Endometrium (tissue), 2 donors: ENCODE measurements around the gene PAK2.
"Not testable (repeated sequence)": the region's sequence is repeated elsewhere in the genome, so short reads cannot be mapped to it uniquely, and the experiment has no call there.

ENCODE experiments used
- FAIRE-seq: peaks from 2 replicates; lab custom pipeline; 2012; peaks lifted over from hg19 to GRCh38; lab: Jason Lieb, UNC
- donor health status: control.
- donor health status: control.

The PAK2 gene

DNA sequence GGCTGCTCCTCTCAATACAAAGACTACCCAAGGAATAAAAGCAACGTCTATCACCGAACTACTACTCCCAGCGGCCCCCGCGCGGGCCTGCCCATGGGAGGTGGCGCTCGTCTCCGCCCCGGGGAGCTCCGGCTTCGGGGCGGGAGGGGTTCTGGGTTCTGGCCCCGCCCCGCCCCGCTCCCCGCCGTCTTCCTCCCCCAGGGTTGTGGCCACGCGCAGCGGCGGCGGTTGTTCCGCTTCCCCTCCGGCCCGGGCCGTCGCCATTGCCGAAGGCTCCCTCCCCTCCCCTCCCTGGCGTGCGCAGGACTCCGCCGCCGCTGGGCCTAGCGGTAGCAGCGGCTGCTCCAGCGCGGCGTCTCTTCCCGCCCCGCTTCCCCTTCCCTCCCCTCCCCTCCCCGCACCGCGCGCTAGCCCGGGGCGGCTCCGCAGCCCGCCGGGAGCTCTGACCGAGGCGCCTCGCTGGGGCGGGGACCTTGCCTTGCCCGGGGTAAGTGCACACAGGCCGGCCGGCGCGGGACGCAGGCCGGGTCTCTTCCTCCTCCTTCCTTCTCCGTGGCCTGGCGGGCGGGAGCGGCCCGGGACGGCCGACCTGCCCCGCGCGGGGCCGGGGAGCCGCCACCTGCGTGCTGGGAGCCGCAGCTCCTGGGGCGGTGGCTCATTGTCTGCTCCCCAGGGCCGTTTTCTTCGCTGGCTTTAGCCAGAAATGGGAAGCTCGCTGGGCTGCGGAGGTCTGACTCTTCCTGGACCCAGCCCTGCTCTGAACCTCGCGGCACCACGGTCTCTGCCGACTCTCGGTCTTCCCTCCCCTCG is at the start of gene PAK2:
TSS of gene PAK2 (plus strand) at position 187 of the 810 bp plus-strand sequence. CDS start 42,790 bp downstream, outside the sequence.
- no peak for FAIRE-seq

DNA sequence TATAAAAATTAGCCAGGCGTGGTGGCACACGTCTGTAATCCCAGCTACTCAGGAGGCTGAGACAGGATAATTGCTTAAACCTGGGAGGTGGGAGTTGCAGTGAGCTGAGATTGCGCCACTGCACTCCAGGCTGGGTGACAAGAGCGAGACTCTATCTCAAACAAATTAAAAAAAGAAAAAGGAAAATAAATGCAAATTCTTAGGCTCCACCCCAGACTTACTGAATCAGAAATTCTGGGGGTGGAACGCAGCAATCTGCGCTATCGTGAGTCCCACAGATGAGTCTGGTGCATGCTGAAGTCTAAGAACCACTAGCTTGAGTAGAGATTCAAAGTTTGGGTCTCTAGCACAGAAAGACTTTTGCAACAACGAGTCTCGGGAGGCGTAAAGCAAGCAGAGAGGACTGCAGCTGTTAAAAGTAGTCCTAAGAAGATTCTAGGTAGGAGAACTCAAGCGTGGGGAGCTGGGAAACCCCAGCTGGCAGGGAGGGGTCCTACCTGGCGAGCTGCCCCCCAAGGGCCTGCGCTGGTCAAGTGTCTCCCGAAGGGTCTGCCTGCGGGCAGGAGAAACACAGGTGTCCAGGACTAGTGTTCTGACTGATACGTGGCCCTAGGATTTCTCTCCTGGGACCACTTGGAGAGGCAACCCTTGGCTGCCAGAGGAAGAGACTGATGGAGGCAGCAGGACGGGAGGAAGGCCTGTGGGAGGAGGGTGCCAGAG is 49.6 kb upstream of the PAK2 start:
- FAIRE-seq, result no peak

DNA sequence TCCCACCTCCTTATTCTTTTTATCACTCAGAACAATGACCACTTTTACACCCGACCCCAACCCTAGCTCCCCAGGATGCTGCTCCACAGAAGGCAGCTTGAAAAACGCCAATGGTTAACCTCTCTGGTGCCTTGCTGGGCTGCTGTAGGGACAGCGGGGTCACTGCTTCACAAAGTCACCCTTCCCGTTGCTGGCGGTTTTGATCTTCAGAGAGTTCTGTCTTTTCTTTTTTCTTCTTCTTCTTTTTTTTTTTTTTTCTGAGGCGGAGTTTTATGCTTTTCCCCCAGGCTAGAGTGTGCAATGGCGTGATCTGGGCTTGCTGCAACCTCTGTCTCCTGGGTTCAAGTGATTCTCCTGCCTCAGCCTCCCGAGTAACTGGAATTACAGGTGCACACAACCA is 48.3 kb upstream of the PAK2 start:
- FAIRE-seq, result no peak

DNA sequence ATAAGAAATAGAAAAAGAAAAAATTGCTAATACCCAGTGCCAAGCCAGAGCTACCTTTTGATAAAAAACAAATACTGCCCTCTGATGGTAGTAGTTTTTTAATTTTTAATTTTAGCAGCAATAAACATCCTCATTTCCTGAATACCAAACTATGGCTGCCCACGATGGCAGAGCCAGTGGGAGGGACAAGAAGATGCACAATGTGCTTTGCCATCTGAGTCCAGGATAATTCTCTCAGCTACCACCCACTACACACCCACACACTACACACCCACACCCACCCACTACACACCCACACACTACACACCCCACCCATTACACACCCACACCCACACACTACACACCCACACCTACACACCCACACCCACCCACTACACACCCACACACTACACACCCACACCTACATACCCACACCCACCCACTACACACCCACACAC is 45.4 kb upstream of the PAK2 start:
- FAIRE-seq, result no peak

DNA sequence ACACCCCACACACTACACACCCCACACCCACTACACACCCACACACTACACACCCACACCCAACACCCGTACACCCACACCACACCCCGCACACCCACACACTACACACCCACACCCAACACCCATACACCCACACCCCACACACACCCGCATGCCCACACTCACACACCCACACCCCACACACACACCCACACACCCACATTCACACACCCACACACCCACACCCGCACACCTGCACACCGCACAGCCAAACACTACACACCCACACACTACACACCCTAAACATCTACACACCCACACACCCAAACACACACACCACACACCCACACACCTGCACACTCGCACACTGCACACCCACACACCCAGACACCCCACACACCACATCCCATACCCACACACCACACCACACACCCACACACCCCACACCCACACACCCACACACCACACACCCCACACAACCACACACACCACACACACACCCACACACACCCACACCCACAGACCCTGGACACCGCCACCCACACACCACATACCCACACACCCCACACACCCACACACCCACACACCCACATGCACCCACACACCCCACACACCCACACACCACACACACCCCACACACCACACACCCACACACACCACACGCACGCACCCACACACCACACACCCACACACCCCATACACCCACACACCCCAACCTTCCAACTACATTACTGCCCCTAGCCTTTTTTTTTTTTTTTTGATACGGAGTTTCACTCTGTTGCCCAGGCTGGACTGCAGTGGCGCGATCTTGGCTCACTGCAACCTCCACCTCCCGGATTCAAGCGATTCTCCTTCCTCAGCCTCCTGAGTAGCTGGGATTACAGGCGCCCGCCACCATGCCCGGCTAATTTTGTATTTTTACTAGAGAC is 44.5 kb upstream of the PAK2 start:
- no peak for FAIRE-seq

DNA sequence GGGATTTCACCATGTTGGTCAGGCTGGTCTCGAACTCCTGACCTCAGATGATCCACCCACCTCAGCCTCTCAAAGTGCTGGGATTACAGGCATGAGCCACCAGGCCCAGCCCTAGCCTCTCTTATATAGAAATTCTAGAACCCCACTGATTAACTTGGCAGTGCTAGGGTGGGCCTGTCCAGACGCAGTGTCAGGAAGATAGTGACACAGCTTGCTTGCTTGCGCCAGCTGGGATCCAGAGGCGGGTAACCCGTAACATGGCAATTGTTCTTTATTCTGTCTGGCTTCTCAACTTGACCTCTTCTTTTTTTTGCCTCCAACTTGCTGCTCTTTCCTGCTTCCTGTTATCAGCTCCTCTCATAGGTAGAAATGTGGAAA is 43.8 kb upstream of the PAK2 start:
- FAIRE-seq, result no peak

DNA sequence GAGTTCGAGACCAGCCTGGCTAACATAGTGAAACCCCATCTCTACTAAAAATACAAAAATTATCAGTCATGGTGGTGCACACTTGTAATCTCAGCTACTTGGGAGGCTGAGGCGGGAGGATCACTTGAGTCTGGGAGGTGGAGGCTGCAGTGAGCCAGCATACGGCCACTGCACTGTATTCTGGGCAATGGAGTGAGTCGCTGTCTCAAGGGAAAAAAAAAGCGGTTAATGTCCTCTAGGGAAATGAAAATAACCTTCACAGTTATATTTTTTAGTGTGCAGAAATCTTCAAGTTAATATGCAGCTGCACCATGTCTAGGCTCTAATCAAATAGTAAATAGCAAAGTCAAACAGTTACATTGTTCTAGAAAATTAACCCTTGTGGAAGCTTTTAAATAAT is 42.4 kb upstream of the PAK2 start:
- FAIRE-seq, result no peak

DNA sequence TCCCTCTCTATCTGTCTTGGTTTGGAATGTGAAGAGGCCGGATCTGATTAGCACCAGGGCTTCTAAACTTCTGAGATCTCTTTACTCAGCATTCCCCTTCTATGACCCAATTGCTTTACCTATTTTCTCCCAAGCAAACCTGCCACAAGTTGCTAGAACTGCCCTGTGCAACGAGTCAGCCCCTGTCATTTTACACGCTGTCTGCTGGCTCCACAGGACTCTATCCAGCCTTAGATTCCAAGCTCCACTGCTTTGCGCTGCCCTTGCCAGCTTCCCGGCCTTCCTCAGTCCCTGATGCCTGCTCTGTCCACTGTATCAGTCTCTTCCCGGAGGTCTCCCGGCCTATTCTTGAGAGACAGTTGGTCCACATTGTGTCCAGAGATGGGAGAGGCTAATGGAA is 39.9 kb upstream of the PAK2 start:
- FAIRE-seq, result no peak

DNA sequence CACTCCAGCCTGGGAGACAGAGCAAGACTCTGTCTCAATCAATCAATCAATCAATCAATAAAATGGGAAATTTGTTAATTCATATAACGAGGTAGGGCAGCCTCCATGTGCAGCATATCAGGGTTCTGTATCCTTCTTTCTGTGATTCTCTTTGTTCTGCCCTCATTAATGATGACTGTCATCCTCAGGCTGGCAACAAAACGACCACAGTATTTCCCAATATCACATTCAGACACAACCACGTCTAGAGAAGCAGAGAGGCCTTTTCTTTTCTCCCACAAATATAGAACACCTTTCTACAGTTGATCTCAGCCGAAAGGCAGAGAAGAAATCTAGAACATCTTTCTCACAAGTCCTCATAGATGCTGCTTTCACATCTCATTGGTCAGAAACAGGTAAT is 38.9 kb upstream of the PAK2 start:
- FAIRE-seq, result no peak

DNA sequence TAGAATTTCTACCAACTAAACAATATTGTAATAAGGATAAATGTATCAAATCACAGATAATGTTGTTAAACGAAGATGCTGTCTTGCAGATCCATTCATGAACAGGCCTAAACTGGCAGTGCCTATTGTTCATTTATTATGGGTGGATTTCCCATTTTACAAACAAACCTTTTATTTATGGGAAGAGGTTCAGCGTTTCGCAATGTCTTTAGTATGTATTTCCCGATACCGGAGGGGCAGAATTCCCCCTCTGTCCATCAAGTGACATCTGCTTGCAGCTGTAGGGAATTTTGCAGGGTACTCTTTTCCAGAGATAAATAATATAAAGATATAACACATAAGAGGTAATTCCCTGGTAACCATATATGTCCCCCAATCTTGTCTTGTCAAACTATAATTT is 33.3 kb upstream of the PAK2 start:
- no peak for FAIRE-seq

DNA sequence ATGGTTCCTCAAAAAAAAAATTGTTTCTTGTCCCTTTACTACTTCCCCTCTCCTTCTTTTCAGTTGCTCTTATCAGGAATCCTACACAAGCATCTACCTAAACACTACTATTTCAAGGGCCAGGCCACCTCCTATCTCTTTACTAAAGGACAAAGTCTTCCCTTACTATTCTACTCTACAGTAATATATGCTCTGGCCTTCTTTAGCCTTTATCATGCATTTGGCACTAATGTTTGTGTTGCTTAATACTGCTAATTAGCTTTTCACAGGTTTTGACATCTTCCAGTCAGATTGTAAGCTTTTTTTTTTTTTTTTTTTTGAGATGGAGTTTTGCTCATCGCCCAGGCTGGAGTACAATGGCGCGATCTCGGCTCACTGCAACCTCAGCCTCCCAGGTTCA is 32.9 kb upstream of the PAK2 start:
- FAIRE-seq, result no peak

DNA sequence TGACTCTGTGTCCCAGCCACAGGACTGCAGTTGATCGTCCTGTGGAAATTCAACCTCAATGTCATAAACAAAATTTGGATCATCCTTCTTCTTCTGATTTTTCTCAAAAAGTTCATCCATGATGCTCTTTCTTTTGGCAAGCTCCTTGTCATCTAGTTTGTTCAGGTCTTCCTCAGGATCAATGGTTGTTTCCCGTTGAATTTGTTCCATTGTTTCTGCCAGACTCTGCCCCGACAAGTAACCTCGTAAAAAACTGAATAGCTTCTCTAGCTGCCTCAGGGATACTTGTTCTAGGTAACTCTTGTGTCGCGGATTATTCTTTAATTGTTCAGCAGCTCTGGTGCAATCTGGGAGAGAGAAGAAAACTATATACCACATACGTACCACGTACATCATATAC is 32.1 kb upstream of the PAK2 start:
- no peak for FAIRE-seq

DNA sequence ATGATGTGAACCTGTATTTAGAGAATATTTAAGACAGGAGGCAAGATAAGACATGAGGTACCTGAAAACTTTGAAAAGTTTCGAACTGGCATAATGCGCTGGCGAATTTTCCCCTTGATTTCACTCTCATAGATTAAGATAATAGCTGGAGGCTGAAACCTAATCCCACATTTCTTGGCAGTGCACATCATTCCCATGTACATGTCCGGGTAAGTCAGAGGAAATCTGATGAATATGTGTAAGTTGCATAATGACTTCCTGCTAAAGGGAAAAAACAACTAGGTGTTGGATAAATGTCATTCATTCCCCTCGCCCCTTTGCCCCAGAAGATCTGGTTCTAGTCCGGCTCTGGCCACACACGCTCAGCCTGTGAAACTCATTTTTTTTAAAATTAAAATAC is 31.2 kb upstream of the PAK2 start:
- no peak for FAIRE-seq

DNA sequence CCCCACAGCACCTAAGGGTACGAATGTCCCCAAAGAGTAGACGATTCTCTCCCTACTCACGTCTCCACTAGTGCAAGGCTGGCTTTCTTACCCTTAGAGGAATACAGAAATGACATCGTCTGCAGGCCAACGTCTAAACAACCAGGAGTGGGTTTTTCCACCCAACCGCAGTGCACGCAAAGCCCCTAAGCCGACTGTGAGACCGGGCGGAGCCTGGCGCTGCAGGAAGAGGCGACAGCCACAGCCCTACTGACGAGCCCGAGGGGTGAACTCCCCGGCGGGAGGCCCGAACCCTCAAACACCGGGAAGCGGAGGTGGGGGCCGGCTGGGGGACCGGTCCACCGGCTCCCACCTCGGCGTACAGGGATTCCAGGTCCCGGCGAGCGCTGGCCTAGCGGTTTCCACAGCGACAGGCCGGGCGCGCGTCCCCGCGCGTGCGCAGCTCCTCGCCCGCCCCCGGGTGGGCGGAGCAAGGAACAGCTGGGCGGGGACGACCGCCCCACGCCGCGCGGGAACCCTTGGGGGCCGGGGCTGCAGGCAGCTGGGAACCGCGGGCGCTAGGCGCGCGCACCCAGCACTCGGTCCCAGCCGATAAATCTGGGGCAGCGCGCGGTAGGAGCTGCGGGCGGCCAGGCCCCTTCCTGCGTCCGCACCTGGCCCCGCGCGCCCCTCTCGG is 27.7 kb upstream of the PAK2 start, which contains the start of the genes CEP19 and PIGX:
TSS of gene CEP19 (minus strand) at position 413 of the 676 bp plus-strand sequence. CDS start 3,593 bp downstream, outside the sequence.
TSS of gene PIGX (plus strand) at position 540 of the 676 bp plus-strand sequence.
- no peak for FAIRE-seq

DNA sequence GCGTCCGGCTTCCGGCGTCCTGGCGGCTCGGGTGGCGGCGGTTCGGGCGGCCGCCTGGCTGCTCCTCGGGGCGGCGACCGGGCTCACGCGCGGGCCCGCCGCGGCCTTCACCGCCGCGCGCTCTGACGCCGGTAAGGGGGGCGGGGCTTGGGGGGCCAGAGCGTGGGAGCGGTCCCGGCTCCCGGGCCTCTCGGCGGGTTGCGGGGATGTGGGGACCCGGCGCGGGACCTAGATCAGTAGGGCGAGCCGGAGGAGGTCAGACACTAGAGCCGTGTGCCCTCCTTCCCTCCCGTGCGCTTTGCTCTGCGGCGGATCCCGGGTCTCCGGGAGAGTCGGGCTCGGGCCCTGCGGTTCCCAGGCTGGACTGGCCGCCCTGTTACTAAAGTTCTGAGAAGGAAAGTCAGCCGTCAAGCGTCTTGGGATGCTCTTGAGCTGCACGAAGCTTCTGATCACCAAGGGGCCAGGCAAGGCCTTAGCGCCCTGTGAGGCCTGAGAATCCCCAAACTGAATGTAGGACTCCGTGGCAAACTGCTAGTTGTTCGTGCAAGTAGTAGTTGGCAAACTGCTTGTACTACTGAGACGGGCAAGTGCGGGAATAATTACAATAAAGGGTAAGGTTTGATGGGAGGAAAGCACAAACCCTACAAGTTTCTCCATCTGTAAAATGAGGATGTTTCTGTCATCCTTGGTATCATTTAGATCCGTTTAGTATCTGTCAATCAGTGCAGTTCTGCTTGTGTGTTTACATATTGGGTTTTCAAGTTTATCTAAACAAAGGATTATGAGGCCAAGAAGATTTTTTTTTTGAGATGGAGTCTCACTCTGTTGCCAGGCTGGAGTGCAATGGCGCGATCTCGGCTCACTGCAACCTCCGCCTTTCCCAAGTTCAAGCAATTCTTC is 26.9 kb upstream of the PAK2 start:
- FAIRE-seq, result no peak

DNA sequence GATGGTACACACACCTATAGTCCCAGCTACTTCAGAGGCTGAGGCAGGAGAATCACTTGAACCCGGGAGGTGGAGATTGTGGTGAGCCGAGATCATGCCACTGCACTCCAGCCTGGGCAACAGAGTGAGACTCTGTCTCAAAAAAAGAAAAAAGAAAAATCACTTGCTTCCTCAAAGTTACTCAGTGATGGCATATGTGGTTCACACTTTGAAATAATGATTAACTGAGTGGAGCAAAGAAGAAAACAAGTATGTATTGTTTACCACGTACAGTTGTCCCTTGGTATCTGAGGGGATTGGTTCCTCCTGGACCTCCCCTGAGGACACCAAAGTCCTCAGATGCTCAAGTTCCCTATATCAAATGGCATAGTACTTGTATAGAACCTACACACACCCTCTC is 22.5 kb upstream of the PAK2 start:
- not testable (repeated sequence) for FAIRE-seq

DNA sequence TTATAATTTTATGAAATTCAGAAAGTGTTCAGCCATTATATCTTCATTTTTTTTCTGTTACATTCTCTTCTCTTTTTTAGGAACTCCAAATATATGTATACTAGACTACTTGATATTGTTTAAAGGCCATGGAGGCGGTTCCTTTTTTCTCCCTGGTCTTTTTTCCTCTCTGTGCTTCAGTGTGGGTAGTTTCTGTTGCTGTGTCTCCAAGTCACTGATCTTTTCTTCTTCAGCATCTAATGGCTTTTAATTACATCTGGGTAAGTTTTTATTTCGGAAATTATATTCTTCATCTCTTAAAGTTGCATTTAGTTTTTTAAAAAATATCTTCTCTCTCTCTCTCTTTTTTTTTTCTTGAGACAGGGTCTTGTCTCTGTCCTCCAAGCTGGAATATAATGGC is 18.6 kb upstream of the PAK2 start:
- no peak for FAIRE-seq

DNA sequence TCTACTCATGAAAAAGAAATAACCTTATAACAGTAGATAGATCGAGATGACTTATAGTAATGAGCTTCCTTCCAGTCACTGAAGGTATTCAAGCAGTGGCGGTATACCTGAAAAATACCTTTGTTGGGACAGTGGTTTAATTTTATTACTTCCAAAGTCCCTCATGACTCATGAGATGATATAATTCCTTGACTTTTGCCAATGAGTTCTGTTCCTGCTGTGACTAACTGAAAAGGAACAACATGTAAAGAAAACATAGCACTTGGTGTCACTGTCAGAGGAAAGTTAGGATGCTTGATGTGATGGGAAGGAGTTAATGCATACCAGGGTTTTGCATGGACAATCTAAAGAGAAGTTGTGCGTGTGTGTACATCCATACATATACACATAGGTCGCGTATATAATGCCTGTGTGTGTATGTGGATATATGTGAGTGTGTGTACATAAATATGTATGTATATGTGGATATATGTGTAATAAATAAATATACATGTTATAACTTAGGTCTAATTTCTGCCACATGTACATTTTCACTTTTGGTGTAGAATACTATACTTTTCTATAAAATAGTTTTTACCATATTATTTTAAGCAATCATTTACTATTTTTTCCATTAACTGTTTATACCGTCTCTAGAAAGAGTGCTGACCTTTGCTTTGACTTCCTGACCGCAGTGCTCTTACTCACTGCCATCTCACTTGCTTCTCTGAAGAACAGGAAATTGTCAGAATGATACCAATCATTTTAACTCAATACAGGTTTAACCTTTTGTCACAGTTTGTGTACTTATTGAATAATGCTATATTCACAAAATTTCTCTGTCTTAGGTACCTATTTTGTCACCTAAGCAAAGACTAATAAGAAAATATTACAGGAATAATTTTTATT is 12.6 kb upstream of the PAK2 start:
- no peak for FAIRE-seq

DNA sequence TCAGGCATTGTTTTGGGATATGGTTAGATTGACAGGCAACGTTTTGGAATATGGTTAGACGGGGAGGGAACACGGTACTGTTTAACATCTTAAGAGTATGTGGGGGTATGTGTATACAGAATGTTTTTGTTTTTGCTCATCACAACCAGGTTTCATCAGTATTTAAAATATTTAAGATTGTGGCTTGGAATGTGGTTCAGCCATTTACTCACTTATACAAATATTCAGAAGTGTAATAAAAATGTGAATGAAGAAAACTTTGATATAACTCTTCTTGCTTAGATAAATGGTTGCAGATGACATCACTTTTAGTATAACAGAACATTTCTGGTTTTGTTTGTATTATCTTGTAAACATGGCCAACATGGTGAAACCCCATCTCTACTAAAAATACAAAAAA is 3.9 kb upstream of the PAK2 start:
- no peak for FAIRE-seq
